ENCODE data around the gene REG3G. TPM values are rescaled to one million over a fixed set of nuclear protein-coding genes. Genes with fewer than 3 reads are reported as not detected.

Gene REG3G
- total RNA-seq, 2 donors from 2014 or later, result not detected

- WGBS, 2 experiments (ENCODE audit: insufficient coverage in 1 of 2, insufficient read length in 1 of 2), result 93 to 94% methylated on average over 5 of the region's 6 CpGs
- H3K27me3 ChIP-seq (ENCODE audit: control insufficient read depth, insufficient read depth, low read length, poor library complexity, severe bottlenecking), result no peaks in the 10 kb centered on the region
- H3K9me3 Mint-ChIP-seq, result no peaks in the 10 kb centered on the region
- H3K9me3 ChIP-seq (ENCODE audit: control insufficient read depth, low read length), result no peaks in the 10 kb centered on the region
- H3K4me3 ChIP-seq (ENCODE audit: low read length), result no peak overlapping the region
- H3K4me1 ChIP-seq (ENCODE audit: control insufficient read depth, insufficient read depth, low read length), result no peaks in the 10 kb centered on the region
- DNase-seq, result no peak
- no peak for TF ChIP-seq CTCF (conservative IDR thresholded peaks at IDR 0.05)
- H3K27me3 Mint-ChIP-seq (ENCODE audit: insufficient read depth), result no peaks in the 10 kb centered on the region
- no peak overlapping the region for H3K4me3 Mint-ChIP-seq
- H3K36me3 ChIP-seq (ENCODE audit: control insufficient read depth, insufficient read depth, low read length), result no peaks in the 10 kb centered on the region
- H3K27ac ChIP-seq (ENCODE audit: low read depth, low read length), result no peak overlapping the region
- peaks cover 5% of the 10 kb centered on the region for H3K4me1 Mint-ChIP-seq
- H3K9ac ChIP-seq (ENCODE audit: extremely low read depth, low read length, poor library complexity, severe bottlenecking), result no peak overlapping the region
- H3K36me3 Mint-ChIP-seq (ENCODE audit: low read depth), result no peaks in the 10 kb centered on the region
- no peak overlapping the region for H3K27ac Mint-ChIP-seq
These were observed 11.9 kb upstream of the REG3G start for GRCh38 chr2:79013629-79014028.

- Mint-ChIP-seq H3K4me3 (no peak overlapping the region), H3K36me3 (ENCODE audit: low read depth) (no peaks in the 10 kb centered on the region), H3K27me3 (ENCODE audit: insufficient read depth) (no peaks in the 10 kb centered on the region), H3K9me3 (no peaks in the 10 kb centered on the region), H3K27ac (no peak overlapping the region), H3K4me1 (no peaks in the 10 kb centered on the region)
- Histone ChIP-seq H3K9ac (ENCODE audit: extremely low read depth, low read length, poor library complexity, severe bottlenecking) (no peak overlapping the region), H3K9me3 (ENCODE audit: control insufficient read depth, low read length) (no peaks in the 10 kb centered on the region), H3K4me3 (ENCODE audit: low read length) (no peak overlapping the region), H3K27ac (ENCODE audit: low read depth, low read length) (no peak overlapping the region), H3K36me3 (ENCODE audit: control insufficient read depth, insufficient read depth, low read length) (no peaks in the 10 kb centered on the region), H3K4me1 (ENCODE audit: control insufficient read depth, insufficient read depth, low read length) (no peaks in the 10 kb centered on the region), H3K27me3 (ENCODE audit: control insufficient read depth, insufficient read depth, low read length, poor library complexity, severe bottlenecking) (no peaks in the 10 kb centered on the region)
- no peak for DNase-seq
- WGBS, 2 experiments (ENCODE audit: insufficient coverage in 1 of 2, insufficient read length in 1 of 2), result 96 to 100% methylated on average over 1 to 4 of the region's 4 CpGs
- no peak for TF ChIP-seq CTCF (conservative IDR thresholded peaks at IDR 0.05)
These were observed 9.2 kb upstream of the REG3G start for GRCh38 chr2:79016342-79016741.

- DNase-seq, result no peak
- Histone ChIP-seq H3K27me3 (ENCODE audit: control insufficient read depth, insufficient read depth, low read length, poor library complexity, severe bottlenecking) (peaks cover 5% of the 10 kb centered on the region), H3K9me3 (ENCODE audit: control insufficient read depth, low read length) (no peaks in the 10 kb centered on the region), H3K4me1 (ENCODE audit: control insufficient read depth, insufficient read depth, low read length) (no peaks in the 10 kb centered on the region), H3K9ac (ENCODE audit: extremely low read depth, low read length, poor library complexity, severe bottlenecking) (no peak overlapping the region), H3K4me3 (ENCODE audit: low read length) (no peak overlapping the region), H3K27ac (ENCODE audit: low read depth, low read length) (no peak overlapping the region), H3K36me3 (ENCODE audit: control insufficient read depth, insufficient read depth, low read length) (no peaks in the 10 kb centered on the region)
- TF ChIP-seq CTCF (conservative IDR thresholded peaks at IDR 0.05), result no peak
- Mint-ChIP-seq H3K4me3 (no peak overlapping the region), H3K9me3 (no peaks in the 10 kb centered on the region), H3K36me3 (ENCODE audit: low read depth) (no peaks in the 10 kb centered on the region), H3K4me1 (no peaks in the 10 kb centered on the region), H3K27ac (no peak overlapping the region), H3K27me3 (ENCODE audit: insufficient read depth) (peaks cover 10% of the 10 kb centered on the region)
- whole genome bisulfite sequencing, 2 experiments (ENCODE audit: insufficient coverage in 1 of 2, insufficient read length in 1 of 2), result 71 to 100% methylated on average over 1 to 4 of the region's 4 CpGs
These were observed 559 bp downstream of the REG3G start for GRCh38 chr2:79026061-79026460.
